ENCODE data around the gene PDZRN4. TPM values are rescaled to one million over a fixed set of nuclear protein-coding genes. Genes with fewer than 3 reads are reported as not detected.

Gene PDZRN4
- total RNA-seq, 2 experiments from 2014 or later: not detected

DNA sequence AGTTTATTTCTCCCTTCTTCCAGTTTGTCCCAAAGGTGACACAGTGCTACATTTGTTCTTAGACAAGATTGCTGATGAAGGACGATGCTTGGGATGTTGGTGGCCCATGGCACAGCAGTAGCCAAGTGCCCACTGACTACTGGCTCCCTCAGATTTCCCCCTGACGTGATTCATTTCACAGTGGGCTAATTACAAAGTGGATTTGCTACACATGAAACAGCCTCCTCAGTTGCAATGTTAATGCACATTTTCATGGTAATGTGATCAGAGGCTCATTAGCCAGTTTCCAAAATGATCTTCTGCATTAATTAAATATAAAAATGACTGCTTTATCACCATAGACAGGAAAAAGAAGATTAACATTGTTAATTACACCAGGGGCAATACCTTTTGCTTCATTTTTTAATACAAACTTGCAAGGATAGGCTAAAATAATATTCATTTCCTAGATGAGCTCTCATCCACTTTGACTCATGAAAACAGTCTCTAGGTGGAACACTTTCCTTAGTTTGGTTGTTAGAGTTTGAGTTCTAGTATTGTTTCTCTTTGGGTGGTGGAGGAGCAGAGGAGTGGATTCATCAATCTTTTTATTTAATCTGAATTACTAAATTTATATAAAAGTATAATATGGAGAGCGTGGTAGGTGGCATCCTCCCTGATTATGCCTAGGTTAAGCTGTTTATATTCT lies 250.9 kb downstream of the PDZRN4 start:
- no peaks in the 10 kb centered on the region for H3K9me3 Mint-ChIP-seq
- no peaks in the 10 kb centered on the region for H3K27me3 Mint-ChIP-seq
- no peaks in the 10 kb centered on the region for H3K36me3 Mint-ChIP-seq (ENCODE audit: low read depth)
- H3K4me1 Mint-ChIP-seq: peaks cover 2% of the 10 kb centered on the region
- ChIA-PET POLR2A (no interaction called here), CTCF (no interaction called here)
- no peak overlapping the region for H3K4me3 Mint-ChIP-seq
- no peak for DNase-seq
- H3K27ac Mint-ChIP-seq: no peak overlapping the region

DNA sequence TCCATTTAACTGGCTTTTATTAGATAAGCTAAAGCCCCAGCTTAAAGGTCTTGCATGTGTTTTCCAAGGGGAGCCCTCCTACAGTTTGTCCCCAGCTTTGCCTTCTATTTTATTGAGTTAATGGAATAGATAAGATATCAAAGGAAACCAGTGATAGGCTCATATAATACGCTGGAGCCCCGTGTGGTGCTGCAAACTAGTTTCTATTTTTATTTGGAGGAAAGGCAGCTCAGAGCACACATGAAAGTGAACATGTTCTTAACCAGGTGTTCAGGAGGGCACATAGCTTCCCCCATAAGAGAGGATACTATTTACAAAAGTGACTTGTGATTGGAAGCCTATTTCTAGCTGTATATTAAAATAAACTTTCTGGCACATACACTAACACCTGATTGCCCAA lies 251.7 kb downstream of the PDZRN4 start:
- no peaks in the 10 kb centered on the region for H3K36me3 Mint-ChIP-seq (ENCODE audit: low read depth)
- no peak for DNase-seq
- POLR2A ChIA-PET: no interaction called here
- H3K4me3 Mint-ChIP-seq: no peak overlapping the region
- H3K9me3 Mint-ChIP-seq: no peaks in the 10 kb centered on the region
- H3K27ac Mint-ChIP-seq: no peak overlapping the region
- CTCF ChIA-PET: no interaction called here
- H3K27me3 Mint-ChIP-seq: no peaks in the 10 kb centered on the region
- peaks cover 2% of the 10 kb centered on the region for H3K4me1 Mint-ChIP-seq

DNA sequence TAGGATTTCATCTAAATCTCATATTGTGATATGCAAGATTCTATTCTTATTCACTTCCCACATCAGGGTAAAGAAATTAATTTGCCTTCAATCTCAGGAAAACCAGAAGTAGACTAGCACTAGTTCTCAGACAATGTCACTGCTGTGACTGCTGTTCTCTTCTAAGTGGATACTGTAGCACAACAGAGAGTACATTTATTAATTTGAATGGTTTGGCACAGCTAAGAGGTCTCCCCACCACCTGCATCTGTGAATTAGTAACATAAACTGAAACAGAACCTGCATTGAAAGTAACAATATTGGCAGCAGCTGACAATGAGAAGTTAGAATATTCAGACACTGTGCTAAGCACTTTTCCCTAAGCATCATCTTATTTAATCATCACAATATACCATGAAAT lies 253.1 kb downstream of the PDZRN4 start:
- Mint-ChIP-seq H3K36me3 (ENCODE audit: low read depth) (no peaks in the 10 kb centered on the region), H3K27ac (no peak overlapping the region), H3K4me1 (peaks cover 2% of the 10 kb centered on the region), H3K9me3 (no peaks in the 10 kb centered on the region), H3K4me3 (no peak overlapping the region), H3K27me3 (no peaks in the 10 kb centered on the region)
- ChIA-PET POLR2A (no interaction called here), CTCF (no interaction called here)
- no peak for DNase-seq

DNA sequence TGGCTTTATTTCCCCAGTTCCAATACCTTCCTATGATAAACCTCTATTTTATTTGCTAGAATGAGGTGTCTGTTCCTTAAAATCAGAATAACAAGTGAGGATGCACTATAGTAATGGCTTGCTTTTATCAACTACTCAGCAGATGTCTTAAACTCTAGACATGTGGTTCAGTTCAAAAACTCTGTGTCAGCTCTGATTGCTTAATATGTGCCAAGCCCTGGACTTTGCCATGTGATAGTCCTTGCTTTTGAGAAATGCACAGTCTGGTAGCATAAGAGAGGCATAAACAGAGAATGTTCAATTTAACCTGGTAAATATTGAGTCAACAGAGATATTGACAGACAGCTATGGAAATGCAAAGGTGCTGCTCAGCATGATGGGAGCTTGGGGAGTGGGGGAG lies 254.8 kb downstream of the PDZRN4 start:
- DNase-seq: no peak
- no peak overlapping the region for H3K4me3 Mint-ChIP-seq
- no peaks in the 10 kb centered on the region for H3K9me3 Mint-ChIP-seq
- ChIA-PET CTCF (no interaction called here), POLR2A (no interaction called here)
- peaks cover 2% of the 10 kb centered on the region for H3K4me1 Mint-ChIP-seq
- no peak overlapping the region for H3K27ac Mint-ChIP-seq
- no peaks in the 10 kb centered on the region for H3K27me3 Mint-ChIP-seq
- H3K36me3 Mint-ChIP-seq (ENCODE audit: low read depth): no peaks in the 10 kb centered on the region

DNA sequence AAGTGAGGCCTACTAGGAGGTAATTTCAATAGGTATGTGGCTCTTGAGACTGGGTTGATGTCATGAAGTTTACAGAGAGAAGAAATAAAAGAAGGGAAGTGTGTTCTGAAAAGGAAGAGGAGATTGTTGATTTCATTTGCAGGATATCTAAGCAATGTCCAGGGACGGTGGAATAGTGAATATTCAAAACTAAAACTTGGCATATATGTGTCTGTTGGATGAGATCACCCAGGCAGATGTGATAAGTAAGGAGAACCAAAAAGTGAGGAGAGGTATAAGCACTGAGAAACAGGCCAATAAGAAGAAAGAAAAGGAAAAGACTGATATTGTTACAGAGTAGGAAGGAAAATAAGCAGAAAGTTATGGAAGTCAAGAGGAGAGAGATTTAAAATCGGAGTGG lies 255.6 kb downstream of the PDZRN4 start:
- ChIA-PET CTCF (no interaction called here), POLR2A (no interaction called here)
- H3K27ac Mint-ChIP-seq: no peak overlapping the region
- H3K4me3 Mint-ChIP-seq: no peak overlapping the region
- no peaks in the 10 kb centered on the region for H3K27me3 Mint-ChIP-seq
- DNase-seq: no peak
- H3K9me3 Mint-ChIP-seq: no peaks in the 10 kb centered on the region
- no peaks in the 10 kb centered on the region for H3K36me3 Mint-ChIP-seq (ENCODE audit: low read depth)
- H3K4me1 Mint-ChIP-seq: no peaks in the 10 kb centered on the region

DNA sequence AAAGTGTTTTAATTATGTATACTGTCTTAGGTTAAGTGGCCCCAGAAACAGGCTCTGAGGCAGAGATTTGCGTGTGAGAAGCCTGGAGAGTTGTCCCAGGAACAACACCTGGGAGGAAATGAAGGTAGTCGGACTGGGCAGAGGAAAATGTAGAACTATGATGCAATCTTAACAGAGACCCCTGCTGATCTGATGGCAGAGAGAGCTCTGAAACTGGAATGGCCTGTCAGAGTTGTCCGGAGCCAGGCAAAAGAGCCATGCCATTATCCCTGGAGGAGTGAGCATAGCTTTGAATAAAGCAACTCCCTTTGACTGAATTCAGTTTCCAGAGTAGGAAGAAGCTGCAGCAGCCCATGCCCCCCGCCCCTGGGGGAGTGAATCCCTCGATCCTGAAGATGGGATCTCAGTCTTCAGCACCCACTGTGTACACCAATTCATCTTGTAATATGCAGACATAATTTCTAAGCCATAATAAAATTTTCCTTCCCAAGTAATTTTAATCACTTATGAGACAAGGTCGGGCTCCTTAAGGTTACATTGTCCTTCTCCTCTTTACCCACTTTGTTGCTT lies 264.8 kb downstream of the PDZRN4 start:
- DNase-seq: no peak
- Mint-ChIP-seq H3K27me3 (peaks cover 2% of the 10 kb centered on the region), H3K9me3 (no peaks in the 10 kb centered on the region), H3K27ac (no peak overlapping the region), H3K36me3 (ENCODE audit: low read depth) (no peaks in the 10 kb centered on the region), H3K4me1 (no peaks in the 10 kb centered on the region), H3K4me3 (no peak overlapping the region)
- ChIA-PET POLR2A (no interaction called here), CTCF (no interaction called here)

DNA sequence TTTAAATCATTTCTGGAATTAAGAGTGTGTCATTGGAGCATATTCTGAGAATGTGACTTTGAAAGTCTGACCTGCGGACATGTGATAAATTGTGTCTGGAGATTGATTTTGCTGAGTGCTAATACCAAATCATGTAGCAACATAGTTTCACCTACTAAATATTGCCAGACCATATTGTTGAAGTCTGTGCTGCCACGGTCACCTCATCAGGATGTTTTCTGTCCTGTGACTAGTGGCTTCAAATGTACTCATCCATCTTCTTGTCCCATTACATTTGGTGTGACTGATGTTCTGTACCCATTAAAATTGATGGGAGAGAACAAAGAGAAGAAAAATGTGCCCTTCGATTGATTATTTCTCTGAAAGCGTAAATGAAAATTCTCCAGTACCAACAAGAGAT lies 265.3 kb downstream of the PDZRN4 start:
- no peaks in the 10 kb centered on the region for H3K9me3 Mint-ChIP-seq
- no peak overlapping the region for H3K4me3 Mint-ChIP-seq
- peaks cover 2% of the 10 kb centered on the region for H3K27me3 Mint-ChIP-seq
- no peak for DNase-seq
- H3K27ac Mint-ChIP-seq: no peak overlapping the region
- no peaks in the 10 kb centered on the region for H3K36me3 Mint-ChIP-seq (ENCODE audit: low read depth)
- POLR2A ChIA-PET: no interaction called here
- CTCF ChIA-PET: no interaction called here
- no peaks in the 10 kb centered on the region for H3K4me1 Mint-ChIP-seq

DNA sequence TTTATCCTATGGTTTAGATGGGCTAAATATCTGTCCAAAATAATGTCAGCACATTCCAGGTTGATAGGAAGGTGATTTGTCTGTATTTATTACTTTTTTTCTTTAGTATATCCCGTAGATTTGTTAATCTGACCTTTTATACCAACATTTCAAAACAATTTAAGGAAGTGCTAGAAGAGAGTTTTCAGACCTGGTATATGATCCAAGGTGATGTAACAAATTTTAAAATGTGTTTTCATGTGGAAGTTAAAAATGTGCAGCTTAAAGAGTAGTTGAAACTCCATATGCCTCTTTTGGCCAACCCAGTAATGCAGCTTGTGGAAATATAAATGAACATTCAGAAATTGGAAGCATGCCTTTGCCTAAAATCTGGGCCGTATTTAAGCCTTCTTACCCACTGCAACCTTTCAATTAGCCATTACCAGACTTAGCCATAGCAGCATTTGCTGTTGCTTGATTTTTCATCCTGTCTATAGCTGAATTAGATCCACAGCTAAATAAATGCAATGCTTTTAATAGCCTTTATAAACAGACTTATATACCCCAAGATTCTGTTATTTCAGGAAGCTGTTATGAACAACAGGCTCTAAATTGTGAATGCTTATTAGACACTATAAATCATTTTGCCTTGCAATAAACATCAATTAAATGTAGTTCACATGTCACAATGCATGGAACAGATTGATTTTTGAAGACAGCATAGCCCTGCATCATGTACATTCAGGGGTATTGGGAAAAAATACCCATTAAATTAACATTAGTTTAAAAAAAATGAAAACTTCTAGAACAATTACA lies 271.2 kb downstream of the PDZRN4 start:
- no peaks in the 10 kb centered on the region for H3K9me3 Mint-ChIP-seq
- no peaks in the 10 kb centered on the region for H3K36me3 Mint-ChIP-seq (ENCODE audit: low read depth)
- H3K4me1 Mint-ChIP-seq: no peaks in the 10 kb centered on the region
- ChIA-PET POLR2A (no interaction called here), CTCF (no interaction called here)
- no peaks in the 10 kb centered on the region for H3K27me3 Mint-ChIP-seq
- H3K27ac Mint-ChIP-seq: no peak overlapping the region
- no peak overlapping the region for H3K4me3 Mint-ChIP-seq
- DNase-seq: no peak

DNA sequence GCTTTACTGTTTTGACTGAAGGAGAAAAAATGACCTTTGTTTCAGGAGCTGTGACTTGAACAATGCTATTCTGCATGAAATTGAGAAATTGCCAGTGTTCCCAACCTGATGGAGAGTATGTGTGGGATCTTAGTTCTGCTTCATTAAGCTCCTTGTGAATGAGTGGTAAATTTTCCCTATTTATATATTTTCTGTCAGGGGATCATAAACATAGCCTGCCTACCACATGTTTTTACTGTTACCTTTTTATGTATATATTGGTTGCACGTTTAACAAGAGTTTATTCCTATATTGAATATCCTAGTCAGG lies 271.7 kb downstream of the PDZRN4 start:
- no peaks in the 10 kb centered on the region for H3K9me3 Mint-ChIP-seq
- no peak overlapping the region for H3K27ac Mint-ChIP-seq
- H3K4me1 Mint-ChIP-seq: no peaks in the 10 kb centered on the region
- POLR2A ChIA-PET: no interaction called here
- H3K27me3 Mint-ChIP-seq: no peaks in the 10 kb centered on the region
- no peak for DNase-seq
- CTCF ChIA-PET: no interaction called here
- H3K36me3 Mint-ChIP-seq (ENCODE audit: low read depth): no peaks in the 10 kb centered on the region
- no peak overlapping the region for H3K4me3 Mint-ChIP-seq

DNA sequence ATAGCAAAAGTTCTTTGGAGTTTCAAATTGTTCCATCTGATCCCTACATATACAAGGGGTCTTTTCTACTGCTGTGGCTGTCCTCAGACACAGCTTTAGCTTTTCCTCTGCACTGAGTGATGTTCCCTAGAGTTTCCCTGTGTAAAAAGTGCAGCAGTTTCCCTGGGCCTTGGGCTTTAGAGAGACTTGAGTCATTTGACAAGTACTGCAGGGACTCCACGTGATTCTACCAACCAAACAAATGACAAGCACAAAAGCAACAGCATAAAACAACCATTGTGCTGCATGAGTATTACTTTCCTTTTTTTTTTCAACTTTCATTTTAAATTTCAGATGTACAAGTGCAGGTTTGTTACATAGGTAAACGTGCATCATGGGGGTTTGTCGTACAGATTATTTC lies 272.8 kb downstream of the PDZRN4 start:
- ChIA-PET POLR2A (no interaction called here), CTCF (no interaction called here)
- H3K36me3 Mint-ChIP-seq (ENCODE audit: low read depth): no peaks in the 10 kb centered on the region

DNA sequence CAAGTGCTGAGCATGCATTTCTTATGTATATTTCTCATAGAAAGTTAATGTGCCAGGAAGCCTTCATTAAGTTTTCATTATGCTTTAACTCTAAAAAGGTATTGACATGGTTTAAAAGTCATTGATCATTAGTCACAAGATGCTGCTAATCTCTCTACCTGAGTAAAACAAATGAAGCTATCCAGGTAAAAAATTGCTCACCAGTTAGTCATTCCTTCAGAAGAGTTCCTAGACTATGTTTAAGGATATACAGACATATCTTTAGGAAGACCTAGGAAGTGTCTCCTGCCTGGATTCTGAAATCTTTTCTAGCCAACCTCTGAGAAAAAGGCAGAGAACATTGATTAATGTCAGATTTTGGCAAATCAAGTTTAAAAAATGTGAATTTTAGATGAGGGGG lies 274.2 kb downstream of the PDZRN4 start:
- Mint-ChIP-seq H3K27me3 (no peaks in the 10 kb centered on the region), H3K36me3 (ENCODE audit: low read depth) (no peaks in the 10 kb centered on the region), H3K4me1 (no peaks in the 10 kb centered on the region), H3K9me3 (no peaks in the 10 kb centered on the region), H3K27ac (no peak overlapping the region), H3K4me3 (no peak overlapping the region)
- no peak for DNase-seq
- CTCF ChIA-PET: no interaction called here
- POLR2A ChIA-PET: no interaction called here

More for the DNA sequence above, 272.8 kb downstream of the PDZRN4 start:
- no peaks in the 10 kb centered on the region for H3K9me3 Mint-ChIP-seq
- DNase-seq: no peak
- H3K4me3 Mint-ChIP-seq: no peak overlapping the region
- H3K27ac Mint-ChIP-seq: no peak overlapping the region
- H3K27me3 Mint-ChIP-seq: no peaks in the 10 kb centered on the region
- no peaks in the 10 kb centered on the region for H3K4me1 Mint-ChIP-seq

DNA sequence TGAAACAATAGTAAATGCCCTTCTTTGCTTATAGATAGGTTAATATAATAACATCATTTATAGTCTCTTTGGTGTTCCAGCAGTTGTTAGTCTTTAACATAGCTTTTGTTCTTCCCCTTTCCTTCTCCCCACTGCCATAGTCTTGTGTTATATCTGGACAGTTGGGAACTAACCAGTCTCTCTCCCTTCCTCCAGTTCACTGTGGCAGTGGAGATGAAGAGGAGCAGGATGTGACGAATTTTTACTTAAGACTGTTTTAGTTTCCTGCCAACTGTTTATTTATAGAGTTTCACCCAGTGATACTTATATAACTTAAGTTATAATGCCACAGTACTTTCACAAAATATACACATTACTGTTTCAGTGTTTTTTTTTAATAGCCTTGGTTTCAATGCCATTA lies 277.4 kb downstream of the PDZRN4 start:
- POLR2A ChIA-PET: no interaction called here
- DNase-seq: no peak
- H3K36me3 Mint-ChIP-seq (ENCODE audit: low read depth): no peaks in the 10 kb centered on the region
- H3K27ac Mint-ChIP-seq: no peak overlapping the region
- no peaks in the 10 kb centered on the region for H3K4me1 Mint-ChIP-seq
- CTCF ChIA-PET: no interaction called here
- no peaks in the 10 kb centered on the region for H3K9me3 Mint-ChIP-seq
- no peak overlapping the region for H3K4me3 Mint-ChIP-seq
- no peaks in the 10 kb centered on the region for H3K27me3 Mint-ChIP-seq

DNA sequence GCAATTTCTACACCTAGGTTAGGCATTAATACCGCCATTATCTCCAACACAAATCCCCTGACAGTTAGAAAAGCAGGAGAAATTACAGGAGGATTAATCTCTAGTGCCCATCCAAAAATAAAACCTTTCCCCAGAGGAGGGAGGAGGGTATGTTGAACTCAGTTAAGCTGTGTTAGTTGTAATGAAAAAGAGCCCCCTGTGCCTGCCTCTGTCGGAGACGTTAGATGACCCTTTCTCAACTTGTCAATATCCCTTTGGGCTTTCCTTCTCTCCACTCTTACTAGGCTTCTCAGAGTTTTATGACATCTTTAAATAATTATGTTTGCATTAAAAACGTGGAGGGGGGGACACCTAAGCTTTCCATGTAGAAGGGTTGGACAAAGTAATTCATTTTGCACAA lies 278.2 kb downstream of the PDZRN4 start:
- Mint-ChIP-seq H3K36me3 (ENCODE audit: low read depth) (no peaks in the 10 kb centered on the region), H3K4me3 (no peak overlapping the region), H3K27me3 (no peaks in the 10 kb centered on the region), H3K27ac (no peak overlapping the region), H3K9me3 (no peaks in the 10 kb centered on the region), H3K4me1 (no peaks in the 10 kb centered on the region)
- DNase-seq: no peak
- ChIA-PET POLR2A (no interaction called here), CTCF (no interaction called here)

DNA sequence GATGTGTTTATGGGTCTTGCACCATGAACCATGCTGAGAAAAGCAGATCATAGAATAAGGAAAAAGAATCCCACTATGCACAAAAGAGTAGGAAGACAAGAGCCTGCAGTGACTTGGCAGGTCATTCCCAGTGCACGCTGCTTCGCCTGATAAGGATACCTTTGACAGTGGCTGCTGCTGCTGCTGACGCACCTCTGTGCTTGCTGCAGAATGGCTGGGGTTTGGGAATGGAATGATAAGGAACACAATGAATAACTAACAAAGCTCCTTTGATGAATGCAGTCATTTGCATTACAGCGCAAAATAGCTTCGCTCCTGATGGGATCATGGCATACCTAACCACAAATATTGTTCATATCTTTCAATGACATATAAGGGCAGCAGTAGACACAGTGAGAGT lies 278.7 kb downstream of the PDZRN4 start:
- no peaks in the 10 kb centered on the region for H3K36me3 Mint-ChIP-seq (ENCODE audit: low read depth)
- no peak overlapping the region for H3K27ac Mint-ChIP-seq
- POLR2A ChIA-PET: no interaction called here
- no peaks in the 10 kb centered on the region for H3K9me3 Mint-ChIP-seq
- CTCF ChIA-PET: no interaction called here
- no peaks in the 10 kb centered on the region for H3K4me1 Mint-ChIP-seq
- no peak for DNase-seq
- H3K4me3 Mint-ChIP-seq: no peak overlapping the region
- H3K27me3 Mint-ChIP-seq: no peaks in the 10 kb centered on the region

Measured in activated CD4-positive, alpha-beta T cell treated with anti-CD3 and anti-CD28 coated beads, Interleukin-2, amount 10 ng/mL, durations not matched to agents 7 days and 5 days (primary cell).